Esophagus (tissue), 2 donors: ENCODE results near the gene STRADB. TPM values are rescaled to one million over a fixed set of nuclear protein-coding genes. Genes with fewer than 3 reads are reported as not detected.

Experiments used
- H3K27ac ChIP-seq, 2 donors: one replicate each; pipeline ENCODE4 v1.5.1; 2013; ENCODE audit warnings: low read depth in 2 of 2, mild to moderate bottlenecking in 2 of 2, inconsistent platforms in 1 of 2, low read length in 1 of 2, moderate library complexity in 1 of 2
- H3K27me3 ChIP-seq, 2 donors: one replicate each; pipeline ENCODE4 v1.6.1; 2013; ENCODE audit warnings: low read length in 2 of 2, control low read depth in 1 of 2, mild to moderate bottlenecking in 1 of 2; ENCODE audit not compliant: insufficient read depth in 2 of 2, control insufficient read depth in 1 of 2
- H3K36me3 ChIP-seq, 2 donors: one replicate each; pipeline ENCODE4 v1.6.1; 2013; ENCODE audit warnings: low read length in 1 of 2; ENCODE audit not compliant: control insufficient read depth in 2 of 2, insufficient read depth in 2 of 2
- H3K4me1 ChIP-seq, 2 donors: one replicate each; pipeline ENCODE4 v1.6.1; 2013; ENCODE audit warnings: low read length in 1 of 2; ENCODE audit not compliant: control insufficient read depth in 2 of 2, insufficient read depth in 2 of 2
- H3K4me3 ChIP-seq, 2 donors: one replicate each; pipeline ENCODE4 v1.5.1; 2013; ENCODE audit warnings: low read length in 2 of 2, mild to moderate bottlenecking in 2 of 2, low read depth in 1 of 2, moderate library complexity in 1 of 2
- H3K9me3 ChIP-seq, 2 donors: one replicate each; pipeline ENCODE4 v1.6.1; 2013; ENCODE audit warnings: mild to moderate bottlenecking in 2 of 2, low read depth in 1 of 2, low read length in 1 of 2, moderate library complexity in 1 of 2; ENCODE audit not compliant: control insufficient read depth in 2 of 2, insufficient read depth in 1 of 2
- WGBS, 2 donors: extraction: QIAGEN DNeasy Blood & Tissue Kit; methylation state at CpG; one replicate each; pipeline ENCODE4 v1.1.7; 2013; 5-methylcytosine and 5-hydroxymethylcytosine counted together
- polyA plus RNA-seq, 2 donors: library from polyadenylated mRNA; stranded (reverse); fragments of 200-250 nt; gene quantifications; one replicate each; pipeline ENCODE4 v1.2.3, GENCODE V29; 2013
- donor health status: healthy with polysubstance abuse.
- donor health status: Bipolar disorder and iron deficiency.

Gene STRADB
- polyA plus RNA-seq, 2 donors, result 7.2 to 36.8 TPM

DNA sequence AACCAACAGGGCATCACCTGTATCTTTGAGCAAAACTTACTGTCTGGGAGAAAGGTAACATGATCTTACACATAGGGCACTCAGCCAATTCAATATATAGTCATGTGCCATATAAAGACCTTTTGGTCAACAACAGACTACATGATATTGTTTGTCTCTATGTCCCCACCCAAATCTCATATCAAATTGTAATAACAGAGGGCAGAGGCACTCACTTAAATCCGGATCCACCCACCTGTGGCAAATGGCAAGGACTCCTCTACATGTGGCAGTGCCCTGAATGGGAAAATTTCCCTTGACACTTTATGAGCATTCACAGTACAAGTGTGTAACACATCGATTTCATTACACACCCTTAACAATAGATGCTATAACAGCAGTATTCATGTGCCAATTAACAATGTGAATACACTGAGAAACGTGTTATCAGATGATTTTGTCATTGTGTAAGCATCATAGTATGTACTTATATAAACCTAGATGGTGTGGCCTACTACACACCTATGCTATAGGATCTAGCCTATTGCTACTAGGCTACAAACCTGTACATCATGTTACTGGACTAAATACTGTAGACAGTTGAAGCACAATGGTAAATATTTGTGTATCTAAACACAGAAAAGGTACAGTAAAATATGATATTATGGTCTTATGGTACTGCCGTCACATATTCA is 64.2 kb downstream of the STRADB start:
- Histone ChIP-seq H3K4me1 (no peaks in the 10 kb centered on the region), H3K9me3 (no peaks in the 10 kb centered on the region), H3K4me3 (no peak overlapping the region), H3K27me3 (no peaks in the 10 kb centered on the region), H3K27ac (no peak overlapping the region), H3K36me3 (no peaks in the 10 kb centered on the region)
- WGBS, 2 donors, result 78 to 82% methylated on average over 4 of the region's 4 CpGs

DNA sequence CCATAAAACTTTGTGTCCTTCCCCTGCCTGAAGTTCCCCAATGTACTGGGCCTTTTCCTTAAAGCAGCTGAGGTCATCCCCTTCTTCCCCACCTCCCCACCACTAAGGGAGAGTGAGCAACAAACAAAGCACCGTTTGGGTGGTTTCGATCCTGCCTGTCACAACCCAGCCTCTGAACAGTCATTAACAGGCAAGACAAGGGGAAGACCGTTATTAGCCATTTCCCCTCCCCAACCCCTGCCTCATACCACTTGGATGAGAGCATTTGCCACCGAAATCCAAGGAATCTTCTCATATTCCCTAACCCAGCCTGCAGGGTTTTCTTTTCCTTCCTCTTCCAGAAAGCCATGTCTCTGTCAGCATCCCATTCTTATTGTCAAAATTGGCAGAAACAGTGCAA is 65.6 kb downstream of the STRADB start:
- H3K4me3 ChIP-seq, result no peak overlapping the region
- no peak overlapping the region for H3K27ac ChIP-seq
- WGBS, 2 donors, result 59 to 63% methylated on average over 4 of the region's 4 CpGs
- no peaks in the 10 kb centered on the region for H3K36me3 ChIP-seq
- no peaks in the 10 kb centered on the region for H3K9me3 ChIP-seq
- no peaks in the 10 kb centered on the region for H3K4me1 ChIP-seq
- no peaks in the 10 kb centered on the region for H3K27me3 ChIP-seq

- no peak overlapping the region for H3K27ac ChIP-seq
- no peak overlapping the region for H3K4me3 ChIP-seq
- H3K9me3 ChIP-seq, result peaks cover 0 to 8% of the 10 kb centered on the region in 2 donors
- H3K4me1 ChIP-seq, result no peaks in the 10 kb centered on the region
- 96 to 97% methylated on average over 2 of the region's 2 CpGs for WGBS, 2 donors
- H3K36me3 ChIP-seq, result no peaks in the 10 kb centered on the region
- no peaks in the 10 kb centered on the region for H3K27me3 ChIP-seq
Observed at GRCh38 chr2:201520201-201520600, 68.7 kb downstream of the STRADB start.

DNA sequence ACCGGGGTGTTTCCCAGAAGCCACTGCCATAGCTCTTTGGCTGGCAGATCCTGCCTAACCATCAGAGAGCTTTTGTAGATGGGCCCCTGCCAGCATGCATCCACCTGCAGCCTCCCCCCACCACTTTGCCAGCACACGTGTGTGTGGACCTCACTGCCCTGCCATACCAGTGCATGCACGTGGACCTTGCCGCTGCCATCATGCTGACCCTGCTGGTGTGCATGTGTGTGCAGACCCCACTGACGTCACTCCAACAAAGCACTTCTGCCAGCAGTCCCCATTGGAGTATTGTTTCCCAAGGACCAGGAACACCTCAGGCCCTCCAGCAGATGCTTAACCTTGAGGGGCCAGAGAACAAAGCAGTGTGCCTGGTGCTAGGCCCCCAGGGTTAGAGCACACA is 71.4 kb downstream of the STRADB start:
- Histone ChIP-seq H3K4me1 (no peaks in the 10 kb centered on the region), H3K9me3 (peaks cover 0 to 8% of the 10 kb centered on the region in 2 donors), H3K27ac (no peak overlapping the region), H3K4me3 (no peak overlapping the region), H3K36me3 (no peaks in the 10 kb centered on the region), H3K27me3 (no peaks in the 10 kb centered on the region)
- 84 to 93% methylated on average over 5 of the region's 5 CpGs for WGBS, 2 donors

DNA sequence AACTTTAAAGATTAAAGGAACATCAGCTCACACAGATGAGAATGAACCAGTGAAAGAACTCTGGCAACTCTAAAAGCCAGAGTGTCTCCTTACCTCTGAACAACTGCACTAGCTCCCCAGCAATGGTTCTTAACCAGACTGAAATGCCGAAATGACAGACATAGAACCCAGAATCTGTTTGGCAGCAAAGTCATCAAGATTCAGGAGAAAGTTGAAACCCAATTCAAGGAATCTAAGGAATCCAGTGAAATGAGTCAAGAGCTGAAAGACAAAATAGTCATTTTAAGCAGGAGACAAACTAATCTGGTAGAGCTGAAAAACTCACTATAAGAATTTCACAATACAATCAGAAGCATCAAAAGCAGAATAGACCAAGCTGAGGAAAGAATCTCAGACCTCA is 72.0 kb downstream of the STRADB start:
- Histone ChIP-seq H3K36me3 (no peaks in the 10 kb centered on the region), H3K27ac (no peak overlapping the region), H3K4me3 (no peak overlapping the region), H3K4me1 (no peaks in the 10 kb centered on the region), H3K27me3 (no peaks in the 10 kb centered on the region), H3K9me3 (peaks cover 0 to 8% of the 10 kb centered on the region in 2 donors)
- 0 to 34% methylated on average over 1 of the region's 1 CpG for WGBS, 2 donors

Other genes starting within 250 kb of the STRADB start
- 10 to 100 TPM; 12.8 to 19.6 TPM for gene CASP8, start 191.2 kb upstream of the STRADB start, polyA plus RNA-seq
- gene FLACC1, start 94.4 kb upstream of the STRADB start, polyA plus RNA-seq, result under 1 TPM; 0.27 to 0.59 TPM
- gene TRAK2, start 282 bp upstream of the STRADB start, polyA plus RNA-seq, result 1 to 10 TPM; 5.2 to 9.3 TPM
- gene TMEM237, start 191.8 kb downstream of the STRADB start, polyA plus RNA-seq, result 10 to 100 TPM; 14.9 to 16.5 TPM
- gene MPP4, start 246.9 kb downstream of the STRADB start, polyA plus RNA-seq, result under 1 TPM in 1 of 2 donors, not detected in 1; 0.01 TPM